ENCODE data around the gene FBXW9. TPM values are rescaled to one million over a fixed set of nuclear protein-coding genes. Genes with fewer than 3 reads are reported as not detected.

Gene FBXW9
- total and polyA plus RNA-seq, 2 of the 8 experiments (the other 6 are each of a cell fraction or from before 2014, with no cell fraction given) = 10.8 to 30.1 TPM

DNA sequence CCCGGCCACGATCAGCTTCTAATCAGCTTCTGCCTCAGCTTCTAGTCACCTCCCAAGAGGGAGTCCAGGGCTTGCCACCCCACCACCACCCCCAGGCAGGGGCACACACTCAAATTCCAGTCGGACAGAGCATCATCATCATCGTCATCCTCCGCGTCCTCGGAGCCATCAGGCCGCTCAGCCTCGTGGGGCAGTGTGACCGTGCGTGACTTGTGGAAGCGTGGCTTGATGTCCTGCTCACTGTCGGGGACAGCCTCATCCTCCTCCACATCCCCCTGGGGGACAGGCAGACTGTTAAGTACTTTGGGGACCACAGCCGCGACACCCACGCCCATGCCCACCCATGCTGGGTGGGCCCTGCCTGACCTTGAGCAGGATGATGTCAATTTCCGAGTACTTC, 14.8 kb upstream of the FBXW9 start:
- Histone ChIP-seq H3K23me2 (ENCODE audit: low read depth, low read length) (no peaks in the 10 kb centered on the region), H4K5ac (ENCODE audit: insufficient read length, low read depth, low read length) (no peak overlapping the region), H4K20me1 (replicated peaks in 1 of 2; ENCODE audit: control insufficient read depth in 1 of 2, insufficient read depth in 2 of 2, low read length in 2 of 2) (peaks cover 9 to 22% of the 10 kb centered on the region in 2 experiments), H4K8ac (ENCODE audit: extremely low read depth, insufficient read depth, low read length) (no peak overlapping the region), H3K4me3 (ENCODE audit: extremely low read depth in 1 of 4, insufficient read depth in 2 of 4, low read depth in 3 of 4, low read length in 4 of 4) (no peak overlapping the region), H3K9ac (replicated peaks in 1 of 4; ENCODE audit: extremely low read depth in 1 of 4, low read depth in 3 of 4, low read length in 3 of 4) (no peak overlapping the region), H2BK120ac (replicated peaks; ENCODE audit: low read depth, low read length) (no peak overlapping the region), H3K56ac (replicated peaks; ENCODE audit: insufficient read length, low read depth, low read length) (no peak overlapping the region), H3K27me3 (replicated peaks in 1 of 4; ENCODE audit: control insufficient read depth in 3 of 4, extremely low read depth in 1 of 4, insufficient read depth in 3 of 4, low read length in 3 of 4) (no peaks in the 10 kb centered on the region), H3K79me1 (ENCODE audit: low read depth, low read length) (peaks cover 5% of the 10 kb centered on the region; the same call in 1 of the 2 replicates), H2AK5ac (ENCODE audit: low read depth, low read length) (no peak overlapping the region), H3K36me3 (ENCODE audit: control insufficient read depth in 2 of 4, insufficient read depth in 4 of 4, low read length in 3 of 4) (peaks cover 43 to 76% (median 64%) of the 10 kb centered on the region in 4 experiments), H3K18ac (ENCODE audit: extremely low read depth, low read length) (no peak overlapping the region), H3K27ac (ENCODE audit: low read depth, low read length) (no peak overlapping the region), H2BK15ac (ENCODE audit: low read length) (no peak overlapping the region), H4K91ac (replicated peaks; ENCODE audit: insufficient read length, low read length) (no peak overlapping the region), H2AFZ (ENCODE audit: low read length) (no peak overlapping the region), H2BK5ac (ENCODE audit: low read depth, low read length) (no peak overlapping the region), H3K9me3 (ENCODE audit: insufficient read depth in 2 of 2, low read depth in 1 of 2, low read length in 1 of 2) (no peaks in the 10 kb centered on the region), H3K4ac (replicated peaks; ENCODE audit: insufficient read length, low read depth, low read length) (no peak overlapping the region), H2BK12ac (ENCODE audit: low read depth, low read length) (no peak overlapping the region), H3K14ac (ENCODE audit: insufficient read length) (no peak overlapping the region), H3K23ac (ENCODE audit: insufficient read length) (no peak overlapping the region), H3K4me1 (replicated peaks in 1 of 4; ENCODE audit: control insufficient read depth in 3 of 4, insufficient read depth in 4 of 4, low read length in 3 of 4) (no peaks in the 10 kb centered on the region), H2BK20ac (ENCODE audit: low read length) (no peak overlapping the region), H3K79me2 (ENCODE audit: control insufficient read depth in 1 of 2, insufficient read depth in 2 of 2, low read length in 2 of 2) (peaks cover 0 to 4% of the 10 kb centered on the region in 2 experiments; a peak in 2 of 4 replicates), H3K4me2 (ENCODE audit: insufficient read depth in 1 of 2, low read depth in 2 of 2, low read length in 2 of 2) (no peak overlapping the region)
- POLR2A ChIA-PET (ENCODE audit: partially characterized antibody) = interaction anchor here (0.6 to 6.7 kb wide), 6 partner anchors 10 to 46 kb away, joined by 3 to 50 read pairs (median 6); partner anchors contain the start of genes FBXW9 and TNPO2
- TF ChIP-seq BACH1 (IDR thresholded peaks at IDR 0.05; ENCODE audit: low read length) (no peak), POLR2A (IDR thresholded peaks at IDR 0.05; ENCODE audit: control extremely low read depth in 1 of 2, low read depth in 2 of 2, low read length in 2 of 2) (no peak)
- TF ChIP-seq, protein P1, sequence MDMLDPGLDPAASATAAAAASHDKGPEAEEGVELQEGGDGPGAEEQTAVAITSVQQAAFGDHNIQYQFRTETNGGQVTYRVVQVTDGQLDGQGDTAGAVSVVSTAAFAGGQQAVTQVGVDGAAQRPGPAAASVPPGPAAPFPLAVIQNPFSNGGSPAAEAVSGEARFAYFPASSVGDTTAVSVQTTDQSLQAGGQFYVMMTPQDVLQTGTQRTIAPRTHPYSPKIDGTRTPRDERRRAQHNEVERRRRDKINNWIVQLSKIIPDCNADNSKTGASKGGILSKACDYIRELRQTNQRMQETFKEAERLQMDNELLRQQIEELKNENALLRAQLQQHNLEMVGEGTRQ (IDR thresholded peaks at IDR 0.05; ENCODE audit: low read length) = no peak
- DNase-seq (ENCODE audit: low read depth in 1 of 2, low spot score in 2 of 2) = no peak
- FAIRE-seq = no peak
- 96% methylated on average over 15 of the region's 17 CpGs; no CpG with 5 or more reads in 1 of the 2 experiments for WGBS, 2 experiments (ENCODE audit: extremely low coverage in 1 of 2, insufficient coverage in 1 of 2, insufficient read length in 1 of 2, insufficient replicate concordance in 2 of 2, low coverage in 1 of 2, low lambda C conversion rate in 2 of 2, missing lambda C conversion rate in 1 of 2)
- CTCF ChIA-PET (ENCODE audit: partially characterized antibody) = interaction anchor here (0.6 to 13.0 kb wide), 9 partner anchors 11 to 90 kb away, joined by 3 to 81 read pairs (median 4); no protein-coding TSS in a partner anchor

Data from H1 (cell line).